Esophagus muscularis mucosa (tissue), 4 donors: ENCODE data around the gene GGA2. TPM values are rescaled to one million over a fixed set of nuclear protein-coding genes. Genes with fewer than 3 reads are reported as not detected.

Experiments used
- DNase-seq: peaks from one replicate; pipeline ENCODE4 v3.0.0-alpha.2; 2017; ENCODE audit errors: extremely low spot score
- H3K27ac ChIP-seq, 4 donors: fragments of 200-600 bp; sonication (generic); replicated peaks in 1 of 4; 1 replicate in 3 of 4; 2 replicates in 1 of 4; pipeline ENCODE4 v1.5.1; 2016 to 2019; ENCODE audit warnings: mild to moderate bottlenecking in 1 of 4
- H3K27me3 ChIP-seq, 4 donors: fragments of 200-600 bp; sonication (generic); one replicate each; pipeline versions ENCODE4 v1.5.1 to v1.6.0; 2016 to 2019
- H3K36me3 ChIP-seq, 4 donors: fragments of 200-600 bp; sonication (generic); one replicate each; pipeline ENCODE4 v1.5.1; 2016 to 2019
- H3K4me1 ChIP-seq, 4 donors: fragments of 200-600 bp; sonication (generic); one replicate each; pipeline ENCODE4 v1.5.1; 2016 to 2019
- H3K4me3 ChIP-seq, 4 donors: fragments of 200-600 bp; sonication (generic); 1 replicate in 2 of 4; 2 replicates in 2 of 4; pipeline ENCODE4 v1.5.1; 2016 to 2019; ENCODE audit warnings: mild to moderate bottlenecking in 4 of 4, moderate library complexity in 1 of 4
- H3K9me3 ChIP-seq, 4 donors: fragments of 200-600 bp; sonication (generic); 1 replicate in 3 of 4; 2 replicates in 1 of 4; pipeline ENCODE4 v1.5.1; 2016 to 2019
- EP300 ChIP-seq: sonication (generic); formaldehyde crosslinking; IDR thresholded peaks from one replicate; pipeline ENCODE4 v1.6.1; 2017; ENCODE audit warnings: antibody characterized with exemption
- POLR2A ChIP-seq: fragments of 450-650 bp; IDR thresholded peaks from one replicate; pipeline ENCODE4 v1.6.1; 2017; ENCODE audit warnings: antibody characterized with exemption, moderate library complexity, mild to moderate bottlenecking, low read depth
- POLR2AphosphoS5 ChIP-seq, 2 donors: sonication (generic); formaldehyde crosslinking; IDR thresholded peaks; one replicate each; pipeline ENCODE4 v1.6.1; 2017; ENCODE audit warnings: antibody characterized with exemption in 2 of 2
- WGBS: methylation state at CpG from one replicate; pipeline ENCODE4 v1.1.5; 2018; 5-methylcytosine and 5-hydroxymethylcytosine counted together
- intact Hi-C: fragments of 100-400 bp; cut with DNase I; formaldehyde crosslinking; loops from one replicate; pipeline ENCODE4 v1.15.1; 2023
- total RNA-seq, 4 donors: library from RNA; depleted of rRNA; stranded (reverse); fragments of >200 nt; gene quantifications; one replicate each; pipeline versions ENCODE4 v1.1.0 to v1.2.1, GENCODE V29; 2016
- TF ChIP-seq, protein P1 (sequence below), 3 experiments: fragments of 200-600 bp in 2 of 3; fragments of 450-650 bp in 1 of 3; sonication (generic) in 2 of 3; IDR thresholded peaks; one replicate each; pipeline ENCODE4 v1.5.1; 2017 to 2019; ENCODE audit warnings: antibody characterized with exemption in 3 of 3, mild to moderate bottlenecking in 2 of 3, moderate library complexity in 1 of 3

Gene GGA2
- total RNA-seq, 4 donors from 2014 or later = 20.3 to 37.3 (median 23.0) TPM

DNA sequence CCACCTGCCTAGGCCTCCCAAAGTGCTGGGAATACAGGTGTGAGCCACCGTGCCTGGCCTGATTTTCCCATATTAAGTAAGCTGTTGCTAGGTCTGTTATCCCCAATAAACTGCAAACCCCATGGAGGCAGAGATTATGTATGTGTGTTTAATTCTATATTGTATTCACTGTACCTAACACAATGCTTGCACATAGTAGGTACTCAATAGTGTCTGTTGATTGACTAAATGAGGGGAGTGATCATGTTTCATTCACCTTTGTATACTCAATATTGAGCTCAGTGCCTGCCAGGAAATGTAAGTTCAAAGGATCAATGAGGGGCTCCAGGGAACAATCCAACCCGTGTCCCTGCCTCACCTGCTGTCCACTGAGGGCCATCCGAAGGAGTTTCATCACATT lies 14.6 kb upstream of the GGA2 start:
- no peak overlapping the region for H3K4me3 ChIP-seq
- no peaks in the 10 kb centered on the region for H3K27me3 ChIP-seq
- no peak for DNase-seq
- H3K27ac ChIP-seq = no peak overlapping the region
- WGBS = 93% methylated on average over 3 of the region's 3 CpGs
- intact Hi-C loops = no loop called here
- no peak for TF ChIP-seq POLR2AphosphoS5 (IDR thresholded peaks at IDR 0.05)
- TF ChIP-seq POLR2A = no peak
- TF ChIP-seq, protein P1, sequence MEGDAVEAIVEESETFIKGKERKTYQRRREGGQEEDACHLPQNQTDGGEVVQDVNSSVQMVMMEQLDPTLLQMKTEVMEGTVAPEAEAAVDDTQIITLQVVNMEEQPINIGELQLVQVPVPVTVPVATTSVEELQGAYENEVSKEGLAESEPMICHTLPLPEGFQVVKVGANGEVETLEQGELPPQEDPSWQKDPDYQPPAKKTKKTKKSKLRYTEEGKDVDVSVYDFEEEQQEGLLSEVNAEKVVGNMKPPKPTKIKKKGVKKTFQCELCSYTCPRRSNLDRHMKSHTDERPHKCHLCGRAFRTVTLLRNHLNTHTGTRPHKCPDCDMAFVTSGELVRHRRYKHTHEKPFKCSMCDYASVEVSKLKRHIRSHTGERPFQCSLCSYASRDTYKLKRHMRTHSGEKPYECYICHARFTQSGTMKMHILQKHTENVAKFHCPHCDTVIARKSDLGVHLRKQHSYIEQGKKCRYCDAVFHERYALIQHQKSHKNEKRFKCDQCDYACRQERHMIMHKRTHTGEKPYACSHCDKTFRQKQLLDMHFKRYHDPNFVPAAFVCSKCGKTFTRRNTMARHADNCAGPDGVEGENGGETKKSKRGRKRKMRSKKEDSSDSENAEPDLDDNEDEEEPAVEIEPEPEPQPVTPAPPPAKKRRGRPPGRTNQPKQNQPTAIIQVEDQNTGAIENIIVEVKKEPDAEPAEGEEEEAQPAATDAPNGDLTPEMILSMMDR (IDR thresholded peaks at IDR 0.05) = no peak
- TF ChIP-seq EP300 = no peak
- no peaks in the 10 kb centered on the region for H3K4me1 ChIP-seq
- H3K36me3 ChIP-seq = peaks cover 50 to 92% (median 77%) of the 10 kb centered on the region in 4 donors
- H3K9me3 ChIP-seq = no peaks in the 10 kb centered on the region

DNA sequence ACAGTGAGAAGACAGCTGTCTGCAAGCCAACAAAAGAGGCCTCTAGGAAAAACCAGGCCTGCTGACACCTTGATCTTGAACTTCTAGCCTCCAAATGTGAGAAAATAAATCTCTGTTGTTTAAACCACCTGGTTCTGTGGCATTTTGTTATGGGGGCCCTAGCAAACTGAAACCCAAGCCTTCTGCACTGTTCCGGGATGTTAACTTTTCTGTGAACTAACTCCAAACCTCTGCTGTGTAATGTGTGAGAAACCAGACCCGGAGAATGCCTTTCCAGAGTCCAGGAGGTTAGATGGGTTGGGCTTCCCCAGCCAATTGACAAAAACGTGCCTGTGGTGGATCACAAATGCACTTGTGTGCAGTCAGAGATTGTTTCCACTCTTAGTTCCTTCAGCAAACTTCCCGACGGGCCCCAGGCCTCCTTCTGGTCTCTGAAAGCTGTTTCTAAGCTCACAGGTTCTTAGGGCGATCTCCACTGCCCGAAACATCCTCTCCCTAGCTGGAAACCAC lies 13.6 kb upstream of the GGA2 start:
- 92% methylated on average over 7 of the region's 7 CpGs for WGBS
- DNase-seq = no peak
- no peak overlapping the region for H3K4me3 ChIP-seq
- no peak overlapping the region for H3K27ac ChIP-seq
- H3K36me3 ChIP-seq = peaks cover 42 to 92% (median 73%) of the 10 kb centered on the region in 4 donors
- no peak for TF ChIP-seq EP300
- no peak for TF ChIP-seq POLR2A
- TF ChIP-seq, protein P1 (IDR thresholded peaks at IDR 0.05) = no peak
- TF ChIP-seq POLR2AphosphoS5 (IDR thresholded peaks at IDR 0.05) = no peak
- no peaks in the 10 kb centered on the region for H3K9me3 ChIP-seq
- no peaks in the 10 kb centered on the region for H3K4me1 ChIP-seq
- intact Hi-C loops = no loop called here
- no peaks in the 10 kb centered on the region for H3K27me3 ChIP-seq

DNA sequence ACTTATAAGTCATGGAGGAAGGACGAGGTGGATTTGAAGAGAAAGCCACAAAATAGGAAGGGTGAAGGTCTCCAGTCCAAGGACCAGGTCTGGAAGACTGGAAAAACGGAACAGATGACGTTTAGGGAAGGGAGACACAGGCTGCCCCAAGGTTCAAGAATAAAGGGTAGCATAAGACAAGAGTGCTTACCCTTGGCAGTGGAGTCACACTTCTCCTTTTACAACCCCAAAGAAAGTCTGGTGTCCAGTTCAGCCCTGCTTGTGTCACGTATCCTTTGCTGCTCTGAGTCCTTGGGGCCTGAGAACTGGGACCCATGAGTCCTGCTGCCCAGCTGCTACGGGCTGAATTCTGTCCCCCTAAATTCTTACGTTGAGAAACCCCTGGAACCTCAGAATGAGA lies 13.0 kb upstream of the GGA2 start:
- WGBS = 89% methylated on average over 6 of the region's 6 CpGs
- H3K9me3 ChIP-seq = no peaks in the 10 kb centered on the region
- TF ChIP-seq EP300 (no peak), POLR2A (no peak), POLR2AphosphoS5 (IDR thresholded peaks at IDR 0.05) (no peak)
- TF ChIP-seq, protein P1 (IDR thresholded peaks at IDR 0.05) = no peak
- peaks cover 36 to 86% (median 67%) of the 10 kb centered on the region in 4 donors for H3K36me3 ChIP-seq
- H3K4me1 ChIP-seq = no peaks in the 10 kb centered on the region
- DNase-seq = no peak
- H3K4me3 ChIP-seq = no peak overlapping the region
- intact Hi-C loops = no loop called here
- no peaks in the 10 kb centered on the region for H3K27me3 ChIP-seq
- H3K27ac ChIP-seq = no peak overlapping the region

DNA sequence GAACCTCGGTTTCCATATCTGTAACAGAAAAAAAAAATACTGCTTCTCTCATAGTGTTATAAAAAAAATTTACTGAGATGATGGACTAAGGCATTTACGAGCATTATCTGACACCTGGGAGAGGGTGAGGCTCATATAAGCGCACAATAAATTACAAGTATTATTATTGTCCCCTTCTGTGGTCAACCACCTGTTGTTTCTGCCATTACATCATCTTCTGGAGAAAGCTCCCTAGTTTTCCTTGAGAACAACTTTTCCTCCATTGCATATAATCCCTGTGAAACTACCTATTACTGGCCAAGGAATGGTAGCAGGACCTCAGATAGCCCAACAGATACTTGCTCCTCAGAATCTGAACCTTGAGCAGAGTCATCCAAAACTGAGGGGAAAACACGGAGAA lies 11.7 kb upstream of the GGA2 start:
- DNase-seq = no peak
- WGBS = 96% methylated on average over 4 of the region's 4 CpGs
- Histone ChIP-seq H3K9me3 (no peaks in the 10 kb centered on the region), H3K4me3 (no peak overlapping the region), H3K4me1 (no peaks in the 10 kb centered on the region), H3K27me3 (no peaks in the 10 kb centered on the region), H3K27ac (no peak overlapping the region), H3K36me3 (peaks cover 30 to 72% (median 56%) of the 10 kb centered on the region in 4 donors)
- intact Hi-C loops = no loop called here
- TF ChIP-seq EP300 (no peak), POLR2A (no peak), POLR2AphosphoS5 (IDR thresholded peaks at IDR 0.05) (no peak)
- TF ChIP-seq, protein P1 (IDR thresholded peaks at IDR 0.05) = no peak
